CD4-positive, alpha-beta T cell (primary cell): ENCODE results near the gene RBFA. TPM values are rescaled to one million over a fixed set of nuclear protein-coding genes. Genes with fewer than 3 reads are reported as not detected.

Experiments used
- ATAC-seq: fragments of 200-7000 bp; cut with Tn5 transposase; one replicate; pipeline ENCODE4 v1.10.0; 2022; ENCODE audit warnings: mild to moderate bottlenecking; ENCODE audit not compliant: poor library complexity
- CTCF ChIA-PET: fragments of 350-600 bp; sonication (Branson Sonifier 250); formaldehyde crosslinking; loops from one replicate; lab custom pipeline; 2021; ENCODE audit warnings: antibody characterized with exemption, inconsistent platforms; lab: Charles Lee
- POLR2A ChIA-PET: fragments of 350-600 bp; sonication (Branson Sonifier 250); formaldehyde crosslinking; loops from one replicate; lab custom pipeline; 2021; ENCODE audit warnings: antibody characterized with exemption, inconsistent platforms; lab: Charles Lee
- DNase-seq, 14 experiments: peaks; one replicate each; pipeline ENCODE4 v3.0.0-alpha.2; 2013 to 2020; ENCODE audit warnings: mixed read lengths in 2 of 14
- H3K27ac ChIP-seq, 2 donors: one replicate each; pipeline versions ENCODE4 v1.5.1 to v1.7.0; 2013; ENCODE audit warnings: low read length in 2 of 2, low read depth in 1 of 2, mild to moderate bottlenecking in 1 of 2
- H3K27me3 ChIP-seq, 2 experiments: 1 replicate in 1 of 2; 2 replicates in 1 of 2; pipeline versions ENCODE4 v1.6.1 to v1.7.0; 2013; ENCODE audit warnings: low read length in 2 of 2, control low read depth in 1 of 2, mild to moderate bottlenecking in 1 of 2, moderate library complexity in 1 of 2; ENCODE audit not compliant: insufficient read depth in 2 of 2, control insufficient read depth in 1 of 2
- H3K36me3 ChIP-seq: one replicate; pipeline ENCODE4 v1.6.1; 2013; ENCODE audit warnings: low read length, control low read depth; ENCODE audit not compliant: insufficient read depth
- H3K4me1 ChIP-seq: one replicate; pipeline ENCODE4 v1.6.1; 2013; ENCODE audit warnings: low read length, control low read depth; ENCODE audit not compliant: insufficient read depth
- H3K4me3 ChIP-seq: one replicate; pipeline ENCODE4 v1.5.1; 2013; ENCODE audit warnings: mild to moderate bottlenecking, low read length, moderate library complexity
- H3K9me3 ChIP-seq, 2 experiments: 1 replicate in 1 of 2; 2 replicates in 1 of 2; pipeline versions ENCODE4 v1.6.1 to v1.7.0; 2013; ENCODE audit warnings: low read length in 2 of 2, mild to moderate bottlenecking in 2 of 2, control low read depth in 1 of 2, moderate library complexity in 1 of 2; ENCODE audit not compliant: control insufficient read depth in 1 of 2, insufficient read depth in 1 of 2
- H3K27ac Mint-ChIP-seq: one replicate; pipeline ENCODE4 v1.8.0; 2020; ENCODE audit warnings: mixed read lengths
- H3K27me3 Mint-ChIP-seq: one replicate; pipeline ENCODE4 v1.8.0; 2021; ENCODE audit warnings: mixed read lengths
- H3K36me3 Mint-ChIP-seq: one replicate; pipeline ENCODE4 v1.8.0; 2021; ENCODE audit warnings: low read depth, mixed read lengths
- H3K4me1 Mint-ChIP-seq: one replicate; pipeline ENCODE4 v1.8.0; 2021; ENCODE audit warnings: low read depth, mixed read lengths
- H3K4me3 Mint-ChIP-seq: one replicate; pipeline ENCODE4 v1.8.0; 2020; ENCODE audit warnings: mild to moderate bottlenecking, mixed read lengths
- H3K9me3 Mint-ChIP-seq: one replicate; pipeline ENCODE4 v1.8.0; 2020; ENCODE audit warnings: mixed read lengths
- CTCF ChIP-seq: fragments of 200-600 bp; IDR thresholded peaks from one replicate; pipeline ENCODE4 v1.8.0; 2022; ENCODE audit warnings: antibody characterized with exemption, mild to moderate bottlenecking
- intact Hi-C, 2 experiments: fragments of 100-400 bp; cut with DNase I in 1 of 2; cut with micrococcal nuclease in 1 of 2; formaldehyde crosslinking; loops; one replicate each; pipeline versions ENCODE4 v1.15.1 to v1.9.0; 2023 to 2025; cut with DNase I, micrococcal nuclease
- total RNA-seq, 174 experiments: library from RNA in 2 of 174; stranded (reverse) in 2 of 174; gene quantifications; one replicate each; pipeline ENCODE4 v1.2.3 and lab custom pipeline; 2021 to 2026

The RBFA gene
- total RNA-seq, 2 experiments from 2014 or later: 11.2 to 12.3 TPM

GRCh38 chr18:80000877-80001276, 33.4 kb upstream of the RBFA start:
- H3K4me3 ChIP-seq: no peak overlapping the region
- no peaks in the 10 kb centered on the region for H3K4me1 ChIP-seq
- ChIA-PET CTCF (no interaction called here), POLR2A (no interaction called here)
- Mint-ChIP-seq H3K4me1 (no peaks in the 10 kb centered on the region), H3K36me3 (peaks cover 9% of the 10 kb centered on the region), H3K9me3 (peaks cover 5% of the 10 kb centered on the region), H3K27ac (no peak overlapping the region), H3K4me3 (no peak overlapping the region), H3K27me3 (no peaks in the 10 kb centered on the region)
- no peak for ATAC-seq
- intact Hi-C loops: no loop called here
- no peaks in the 10 kb centered on the region for H3K27me3 ChIP-seq
- no peaks in the 10 kb centered on the region for H3K36me3 ChIP-seq
- no peak overlapping the region for H3K27ac ChIP-seq
- peaks cover 0 to 26% of the 10 kb centered on the region in 2 experiments for H3K9me3 ChIP-seq
- DNase-seq: no peak
- TF ChIP-seq CTCF: no peak

GRCh38 chr18:80002468-80002867, 31.8 kb upstream of the RBFA start:
- no peaks in the 10 kb centered on the region for H3K27me3 ChIP-seq
- DNase-seq (no peak), ATAC-seq (no peak)
- Mint-ChIP-seq H3K27me3 (no peaks in the 10 kb centered on the region), H3K4me1 (no peaks in the 10 kb centered on the region), H3K9me3 (peaks cover 7% of the 10 kb centered on the region), H3K27ac (no peak overlapping the region), H3K4me3 (no peak overlapping the region), H3K36me3 (peaks cover 9% of the 10 kb centered on the region)
- no peaks in the 10 kb centered on the region for H3K4me1 ChIP-seq
- no peak overlapping the region for H3K4me3 ChIP-seq
- H3K36me3 ChIP-seq: no peaks in the 10 kb centered on the region
- CTCF ChIA-PET: no interaction called here
- H3K9me3 ChIP-seq: peaks cover 0 to 28% of the 10 kb centered on the region in 2 experiments
- POLR2A ChIA-PET: no interaction called here
- no peak overlapping the region for H3K27ac ChIP-seq
- intact Hi-C loops: no loop called here
- TF ChIP-seq CTCF: no peak

- Mint-ChIP-seq H3K4me3 (no peak overlapping the region), H3K4me1 (no peaks in the 10 kb centered on the region), H3K9me3 (peaks cover 9% of the 10 kb centered on the region), H3K27me3 (no peaks in the 10 kb centered on the region), H3K36me3 (peaks cover 27% of the 10 kb centered on the region), H3K27ac (no peak overlapping the region)
- ATAC-seq (no peak), DNase-seq (no peak)
- Histone ChIP-seq H3K27ac (no peak overlapping the region), H3K4me3 (no peak overlapping the region), H3K27me3 (no peaks in the 10 kb centered on the region), H3K36me3 (no peaks in the 10 kb centered on the region), H3K4me1 (no peaks in the 10 kb centered on the region), H3K9me3 (peaks cover 0 to 37% of the 10 kb centered on the region in 2 experiments)
- intact Hi-C loops: no loop called here
- CTCF ChIA-PET: no interaction called here
- POLR2A ChIA-PET: no interaction called here
- no peak for TF ChIP-seq CTCF
These were observed 29.5 kb upstream of the RBFA start for GRCh38 chr18:80004600-80005342.
